Measurements from ENCODE around the gene SEC63.

DNA sequence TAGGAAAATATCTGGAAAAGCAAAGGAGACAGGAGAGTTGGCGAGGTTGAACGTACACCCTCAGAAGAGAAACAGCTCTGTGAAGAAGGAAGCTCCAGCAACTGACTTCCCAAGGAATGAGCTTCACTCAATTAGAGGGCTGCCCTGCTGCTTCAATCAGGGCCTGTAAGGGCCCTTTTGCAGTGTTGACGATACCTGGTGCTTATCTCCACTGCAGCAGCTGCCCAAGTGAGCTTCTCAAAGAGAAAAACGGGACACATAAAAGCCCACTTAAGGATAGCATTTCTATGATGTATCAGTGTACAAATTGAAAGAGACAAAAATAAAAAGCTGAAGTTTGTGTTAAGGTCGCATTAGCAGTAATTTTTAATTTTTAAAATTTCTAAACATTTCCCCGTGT is 16.4 kb downstream of the SEC63 start:
- TF ChIP-seq, protein P1, sequence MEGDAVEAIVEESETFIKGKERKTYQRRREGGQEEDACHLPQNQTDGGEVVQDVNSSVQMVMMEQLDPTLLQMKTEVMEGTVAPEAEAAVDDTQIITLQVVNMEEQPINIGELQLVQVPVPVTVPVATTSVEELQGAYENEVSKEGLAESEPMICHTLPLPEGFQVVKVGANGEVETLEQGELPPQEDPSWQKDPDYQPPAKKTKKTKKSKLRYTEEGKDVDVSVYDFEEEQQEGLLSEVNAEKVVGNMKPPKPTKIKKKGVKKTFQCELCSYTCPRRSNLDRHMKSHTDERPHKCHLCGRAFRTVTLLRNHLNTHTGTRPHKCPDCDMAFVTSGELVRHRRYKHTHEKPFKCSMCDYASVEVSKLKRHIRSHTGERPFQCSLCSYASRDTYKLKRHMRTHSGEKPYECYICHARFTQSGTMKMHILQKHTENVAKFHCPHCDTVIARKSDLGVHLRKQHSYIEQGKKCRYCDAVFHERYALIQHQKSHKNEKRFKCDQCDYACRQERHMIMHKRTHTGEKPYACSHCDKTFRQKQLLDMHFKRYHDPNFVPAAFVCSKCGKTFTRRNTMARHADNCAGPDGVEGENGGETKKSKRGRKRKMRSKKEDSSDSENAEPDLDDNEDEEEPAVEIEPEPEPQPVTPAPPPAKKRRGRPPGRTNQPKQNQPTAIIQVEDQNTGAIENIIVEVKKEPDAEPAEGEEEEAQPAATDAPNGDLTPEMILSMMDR (conservative IDR thresholded peaks at IDR 0.05; ENCODE audit: low read length) = no peak
- no peak for TF ChIP-seq EZH2phosphoT487 (IDR thresholded peaks at IDR 0.05; ENCODE audit: borderline replicate concordance, low read depth, low read length)
